Dedifferentiated amniotic fluid mesenchymal stem cell (primary cell): Measurements from ENCODE around the gene PAPOLB.
A peak's percentile ranks its signal among the peaks of the same experiment; 100 is the strongest.
"Not testable (repeated sequence)": the region's sequence is repeated elsewhere in the genome, so short reads cannot be mapped to it uniquely, and the experiment has no call there.

ENCODE experiments used
- DNase-seq: peaks from one replicate; pipeline ENCODE4 v3.0.0-alpha.2; 2016; ENCODE audit errors: extremely low spot score

Gene PAPOLB

GRCh38 chr7:4861673-4862072 lies at the start of gene PAPOLB:
TSS of gene PAPOLB (minus strand) at chr7:4862030. CDS start at chr7:4861810, 220 bp downstream.
- DNase-seq, result no peak

GRCh38 chr7:4911111-4911828 lies 49.4 kb upstream of the PAPOLB start:
- no peak for DNase-seq

GRCh38 chr7:4906682-4907081 lies 44.9 kb upstream of the PAPOLB start:
- no peak for DNase-seq

- no peak for DNase-seq
Measured at GRCh38 chr7:4905171-4905570, 43.3 kb upstream of the PAPOLB start.

- DNase-seq, result no peak
Measured at GRCh38 chr7:4904346-4904745, 42.5 kb upstream of the PAPOLB start.

- DNase-seq, result no peak
Measured at GRCh38 chr7:4895766-4896165, 33.9 kb upstream of the PAPOLB start.

GRCh38 chr7:4894482-4894881 lies 32.7 kb upstream of the PAPOLB start:
- no peak for DNase-seq

GRCh38 chr7:4893929-4894475 lies 32.2 kb upstream of the PAPOLB start:
- DNase-seq, result no peak

- not testable (repeated sequence) for DNase-seq
Measured at GRCh38 chr7:4893188-4893587, 31.4 kb upstream of the PAPOLB start.

- DNase-seq, result not testable (repeated sequence)
Measured at GRCh38 chr7:4891522-4891921, 29.7 kb upstream of the PAPOLB start.

- DNase-seq, result no peak
Measured at GRCh38 chr7:4889682-4890081, 27.9 kb upstream of the PAPOLB start.

- DNase-seq, result no peak
Measured at GRCh38 chr7:4888161-4888560, 26.3 kb upstream of the PAPOLB start.

- no peak for DNase-seq
Measured at GRCh38 chr7:4886671-4887070, 24.8 kb upstream of the PAPOLB start.

- no peak for DNase-seq
Measured at GRCh38 chr7:4885317-4885807, 23.5 kb upstream of the PAPOLB start.

- DNase-seq, result no peak
Measured at GRCh38 chr7:4884164-4884563, 22.3 kb upstream of the PAPOLB start.

- DNase-seq, result peak; percentile 68
Measured at GRCh38 chr7:4883372-4884144, 21.7 kb upstream of the PAPOLB start, which contains the start of gene RADIL. TSS of gene RADIL (minus strand) at chr7:4883716. CDS start at chr7:4878139, 5,577 bp downstream.

- no peak for DNase-seq
Measured at GRCh38 chr7:4883033-4883371, 21.2 kb upstream of the PAPOLB start.

GRCh38 chr7:4882169-4883032 lies 20.6 kb upstream of the PAPOLB start:
- DNase-seq, result peak; percentile 88

- DNase-seq, result no peak
Measured at GRCh38 chr7:4880218-4880617, 18.4 kb upstream of the PAPOLB start.

GRCh38 chr7:4879396-4880081 lies 17.7 kb upstream of the PAPOLB start:
- no peak for DNase-seq
